NCI-H1092 treated with DMSO at 0.1 percent for 48 hours (cell line): Measurements from ENCODE around the gene FAM25G.

ENCODE experiments used
- DNase-seq: peaks from one replicate; lab custom pipeline; 2025; lab: John Stamatoyannopoulos, UW

The FAM25G gene

GRCh38 chr10:47449102-47449978 lies 42.2 kb downstream of the FAM25G start:
- DNase-seq: no peak

- no peak for DNase-seq
These were observed 43.8 kb downstream of the FAM25G start for GRCh38 chr10:47447705-47448104.

- no peak for DNase-seq
These were observed 44.3 kb downstream of the FAM25G start for GRCh38 chr10:47447209-47447608.

- no peak for DNase-seq
These were observed 45.8 kb downstream of the FAM25G start for GRCh38 chr10:47445720-47446119.

GRCh38 chr10:47444047-47444446 lies 47.5 kb downstream of the FAM25G start:
- no peak for DNase-seq

GRCh38 chr10:47443145-47443544 lies 48.4 kb downstream of the FAM25G start:
- DNase-seq: no peak

GRCh38 chr10:47442351-47442750 lies 49.1 kb downstream of the FAM25G start:
- no peak for DNase-seq

GRCh38 chr10:47441938-47442337 lies 49.6 kb downstream of the FAM25G start:
- DNase-seq: no peak

- DNase-seq: no peak
These were observed 51.3 kb downstream of the FAM25G start for GRCh38 chr10:47440207-47440606.

GRCh38 chr10:47438857-47439474 lies 52.5 kb downstream of the FAM25G start:
- DNase-seq: peak; percentile 28
